Memory B cell (primary cell): Measurements from ENCODE around the gene HES6.
"Not testable (repeated sequence)": the region's sequence is repeated elsewhere in the genome, so short reads cannot be mapped to it uniquely, and the experiment has no call there.

Experiments
- ATAC-seq: fragments of 150-1000 bp; cut with Tn5 transposase; 2 replicates; pipeline ENCODE4 v1.10.0; 2021; ENCODE audit warnings: low read depth, mild to moderate bottlenecking, moderate library complexity
- DNase-seq, 2 donors: peaks; one replicate each; pipeline ENCODE4 v3.0.0; 2022; ENCODE audit warnings: low spot score in 2 of 2
- H3K27ac Mint-ChIP-seq: one replicate; pipeline ENCODE4 v1.8.0; 2022; ENCODE audit warnings: mild to moderate bottlenecking, moderate library complexity, mixed read lengths
- H3K27me3 Mint-ChIP-seq: one replicate; pipeline ENCODE4 v1.8.0; 2022; ENCODE audit warnings: mixed read lengths
- H3K36me3 Mint-ChIP-seq: one replicate; pipeline ENCODE4 v1.8.0; 2022; ENCODE audit warnings: mild to moderate bottlenecking, mixed read lengths
- H3K4me1 Mint-ChIP-seq: one replicate; pipeline ENCODE4 v1.8.0; 2022; ENCODE audit warnings: mixed read lengths
- H3K4me3 Mint-ChIP-seq: one replicate; pipeline ENCODE4 v1.8.0; 2022; ENCODE audit warnings: mild to moderate bottlenecking, moderate library complexity, mixed read lengths
- H3K9me3 Mint-ChIP-seq: one replicate; pipeline ENCODE4 v1.8.0; 2022; ENCODE audit warnings: mixed read lengths

Gene HES6

DNA sequence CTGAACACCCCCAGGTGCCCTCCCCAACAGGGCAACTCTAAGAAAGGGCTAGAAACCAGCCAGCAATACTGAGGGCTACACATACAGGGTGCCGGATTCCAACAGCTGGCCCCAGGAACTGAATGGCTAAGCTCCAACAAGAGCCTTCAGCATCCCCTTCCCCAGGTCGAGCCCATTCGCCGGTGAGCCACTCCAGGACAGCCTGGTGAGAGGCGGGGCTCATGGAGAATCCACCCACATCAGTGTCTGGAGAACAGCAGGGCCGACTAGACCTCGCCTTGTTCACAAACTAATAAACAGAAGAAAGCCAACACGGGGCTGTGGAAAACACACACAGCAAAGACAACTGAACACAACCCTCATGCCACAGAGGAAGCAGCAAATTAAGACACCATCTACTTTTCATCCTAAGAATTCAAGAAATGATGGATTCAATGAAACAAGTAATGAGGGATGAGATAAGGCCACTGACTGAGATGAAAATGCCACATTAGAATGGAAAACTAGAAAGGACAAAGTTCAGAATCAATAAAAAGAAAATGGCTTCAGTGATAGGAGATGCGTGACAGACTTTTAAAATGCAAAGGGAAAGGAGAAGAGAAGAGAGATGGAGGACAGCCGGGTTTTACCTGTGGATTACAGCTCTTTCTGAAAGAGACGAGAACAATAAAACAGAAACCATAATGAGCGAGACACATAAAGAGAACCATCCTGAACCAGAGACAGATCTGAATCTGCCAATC lies 40.4 kb upstream of the HES6 start:
- H3K9me3 Mint-ChIP-seq = no peaks in the 10 kb centered on the region
- no peak overlapping the region for H3K27ac Mint-ChIP-seq
- ATAC-seq = no peak
- no peak overlapping the region for H3K4me3 Mint-ChIP-seq
- H3K27me3 Mint-ChIP-seq = no peaks in the 10 kb centered on the region
- H3K36me3 Mint-ChIP-seq = peaks cover 11% of the 10 kb centered on the region
- peaks cover 29% of the 10 kb centered on the region for H3K4me1 Mint-ChIP-seq
- no peak for DNase-seq

DNA sequence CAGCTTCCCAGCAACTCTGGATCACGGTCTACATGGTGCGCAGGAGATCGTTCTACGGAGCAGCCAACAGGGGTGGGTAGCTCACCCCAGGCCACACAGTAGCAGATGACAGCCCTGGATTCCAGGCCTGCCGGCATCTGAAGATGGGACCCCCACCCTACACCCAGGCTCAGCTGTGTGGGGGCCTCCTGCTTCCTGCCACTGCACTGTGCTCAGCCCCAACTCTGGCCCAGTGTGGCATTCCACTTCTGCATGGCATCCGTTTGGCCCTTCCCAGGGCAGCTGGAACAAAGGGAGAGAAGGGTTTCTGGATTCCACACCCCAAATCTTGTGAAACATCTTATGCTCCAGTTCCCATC lies 39.5 kb upstream of the HES6 start:
- DNase-seq = no peak
- no peak for ATAC-seq
- Mint-ChIP-seq H3K27ac (no peak overlapping the region), H3K9me3 (no peaks in the 10 kb centered on the region), H3K4me3 (no peak overlapping the region), H3K4me1 (peaks cover 27% of the 10 kb centered on the region), H3K36me3 (peaks cover 11% of the 10 kb centered on the region), H3K27me3 (no peaks in the 10 kb centered on the region)

DNA sequence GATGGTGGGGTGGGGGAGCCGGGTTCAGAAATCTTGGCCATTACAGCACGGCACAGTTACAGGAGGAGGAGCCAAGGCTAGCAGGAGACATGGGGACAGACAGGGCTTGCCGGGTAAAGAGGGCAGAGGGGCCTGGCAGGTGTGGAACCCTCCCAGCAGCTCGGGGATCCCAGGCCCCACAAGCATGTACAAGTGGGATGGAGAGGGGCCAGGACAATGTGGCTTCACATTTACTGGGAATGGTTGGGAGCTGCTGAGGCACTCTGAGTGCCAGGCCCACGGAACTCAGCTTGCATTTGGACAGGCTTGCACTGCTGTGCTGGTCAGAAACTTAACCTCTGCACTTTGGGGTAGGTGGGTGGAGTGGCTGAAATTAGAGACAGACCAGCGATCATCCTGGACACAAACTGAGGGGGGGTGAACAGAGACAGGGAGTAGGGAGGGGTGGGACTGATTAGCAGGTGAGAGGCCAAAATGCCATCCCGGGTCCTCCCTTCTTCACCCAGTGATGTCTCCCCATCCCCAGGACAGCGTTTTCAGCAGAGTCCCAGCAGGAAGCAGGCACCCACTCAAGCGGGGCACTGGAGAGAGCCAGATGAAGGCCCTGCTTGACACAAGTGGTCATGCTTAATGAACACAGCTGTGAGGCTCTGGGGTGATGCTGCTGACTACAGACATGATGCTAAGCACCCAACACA lies 38.9 kb upstream of the HES6 start:
- no peaks in the 10 kb centered on the region for H3K9me3 Mint-ChIP-seq
- no peak overlapping the region for H3K27ac Mint-ChIP-seq
- H3K36me3 Mint-ChIP-seq = peaks cover 11% of the 10 kb centered on the region
- no peak overlapping the region for H3K4me3 Mint-ChIP-seq
- DNase-seq = no peak
- H3K27me3 Mint-ChIP-seq = no peaks in the 10 kb centered on the region
- H3K4me1 Mint-ChIP-seq = peaks cover 26% of the 10 kb centered on the region
- no peak for ATAC-seq

DNA sequence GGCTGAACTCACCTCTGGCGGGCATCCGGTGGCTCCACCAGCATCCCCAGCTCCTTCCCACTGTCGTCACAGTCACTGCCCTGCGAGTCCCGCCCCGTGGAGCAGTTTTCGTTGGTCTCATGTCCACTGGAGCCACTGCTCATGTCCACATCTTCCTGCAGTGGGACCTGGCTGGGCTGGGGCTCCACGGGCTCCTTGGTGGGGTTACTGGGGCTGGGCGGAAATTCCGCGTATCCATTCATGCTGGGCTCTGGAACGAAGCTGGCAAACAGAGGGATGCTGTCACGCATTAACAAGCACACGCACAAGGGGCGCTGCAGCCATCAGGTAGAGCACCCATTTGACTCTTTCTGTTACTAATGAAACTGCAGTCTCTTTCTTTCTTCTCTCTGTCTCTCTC lies 37.9 kb upstream of the HES6 start:
- H3K27me3 Mint-ChIP-seq = no peaks in the 10 kb centered on the region
- no peaks in the 10 kb centered on the region for H3K9me3 Mint-ChIP-seq
- ATAC-seq = no peak
- H3K36me3 Mint-ChIP-seq = peaks cover 16% of the 10 kb centered on the region
- no peak overlapping the region for H3K4me3 Mint-ChIP-seq
- peaks cover 16% of the 10 kb centered on the region for H3K4me1 Mint-ChIP-seq
- no peak for DNase-seq
- H3K27ac Mint-ChIP-seq = no peak overlapping the region

DNA sequence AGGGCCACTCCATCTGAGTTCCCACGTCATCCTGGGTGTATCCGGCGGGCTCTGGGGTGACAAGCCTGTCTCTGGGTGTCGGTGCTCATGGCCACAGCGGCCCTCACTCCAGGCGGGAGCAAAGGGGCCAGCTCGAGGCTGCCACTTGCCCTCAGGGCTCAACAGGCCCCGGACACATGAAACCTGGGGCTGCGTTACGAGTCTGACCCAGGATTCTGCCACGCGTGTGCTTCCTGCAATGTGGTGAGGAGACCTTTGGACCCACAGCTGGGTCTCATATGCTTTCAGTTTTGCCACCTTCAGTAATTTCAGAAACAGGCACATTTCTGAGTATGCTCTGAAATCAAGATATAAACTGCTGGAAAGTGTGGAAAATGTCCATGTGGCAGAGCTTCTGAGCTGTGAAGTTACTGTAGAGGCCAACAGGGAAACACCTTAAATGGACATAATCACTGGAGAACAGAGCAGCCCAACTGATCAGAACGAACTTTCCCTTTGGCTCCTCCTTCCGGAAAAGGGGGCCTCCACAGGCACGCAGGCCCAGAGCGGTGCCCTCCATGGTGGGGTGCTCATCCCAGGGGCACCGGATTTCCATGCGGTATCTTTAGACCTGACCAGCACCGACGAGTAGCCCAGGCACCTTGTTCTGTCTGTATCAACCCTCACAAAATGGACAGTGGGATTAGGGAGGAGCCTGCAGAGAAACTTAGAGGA lies 34.5 kb upstream of the HES6 start:
- H3K27ac Mint-ChIP-seq = no peak overlapping the region
- H3K36me3 Mint-ChIP-seq = peaks cover 27% of the 10 kb centered on the region
- ATAC-seq (no peak), DNase-seq (no peak)
- H3K4me1 Mint-ChIP-seq = peaks cover 5% of the 10 kb centered on the region
- no peaks in the 10 kb centered on the region for H3K27me3 Mint-ChIP-seq
- no peaks in the 10 kb centered on the region for H3K9me3 Mint-ChIP-seq
- H3K4me3 Mint-ChIP-seq = no peak overlapping the region

DNA sequence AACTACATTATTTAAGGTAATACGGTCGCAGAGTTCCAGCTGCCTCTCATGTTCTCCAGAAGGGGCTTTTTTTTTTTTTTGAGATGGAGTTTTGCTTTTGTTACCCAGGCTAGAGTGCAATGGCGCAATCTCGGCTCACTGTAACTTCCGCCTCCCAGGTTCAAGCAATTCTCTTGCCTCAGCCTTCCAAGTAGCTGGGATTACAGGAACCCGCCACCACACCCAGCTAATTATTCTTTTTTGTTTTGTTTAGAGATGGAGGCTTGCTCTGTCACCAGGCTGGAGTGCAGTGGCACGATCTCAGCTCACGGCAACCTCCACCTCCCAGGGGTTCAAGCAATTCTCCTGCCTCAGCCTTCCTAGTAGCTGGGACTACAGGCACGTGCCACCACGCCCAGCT lies 33.6 kb upstream of the HES6 start:
- H3K4me1 Mint-ChIP-seq, DNase-seq, ATAC-seq, H3K27ac Mint-ChIP-seq, H3K27me3 Mint-ChIP-seq, H3K4me3 Mint-ChIP-seq, H3K9me3 Mint-ChIP-seq: not testable (repeated sequence)
- peaks cover 27% of the 10 kb centered on the region for H3K36me3 Mint-ChIP-seq

DNA sequence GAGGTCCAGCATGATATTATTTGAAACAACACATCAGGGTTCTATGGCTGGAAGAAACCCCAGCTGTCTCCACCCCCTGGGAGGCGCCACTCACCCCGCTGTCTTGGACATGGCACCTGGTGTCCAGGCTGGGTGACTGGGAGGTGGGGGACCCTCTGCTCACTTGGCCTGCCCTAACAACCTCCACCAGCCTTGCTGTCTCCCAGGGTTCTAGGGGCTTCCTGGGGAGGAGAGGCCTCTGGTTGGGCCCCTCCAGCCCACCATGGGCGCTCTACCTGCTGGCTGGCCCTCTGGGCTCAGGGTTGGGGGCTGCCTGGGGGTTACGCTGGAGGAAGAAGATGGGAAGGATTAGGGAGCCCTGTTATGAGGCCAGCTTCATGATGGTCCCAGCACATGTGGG lies 32.3 kb upstream of the HES6 start:
- ATAC-seq (no peak), DNase-seq (no peak)
- H3K36me3 Mint-ChIP-seq = peaks cover 26% of the 10 kb centered on the region
- H3K27ac Mint-ChIP-seq = no peak overlapping the region
- H3K9me3 Mint-ChIP-seq = no peaks in the 10 kb centered on the region
- H3K4me1 Mint-ChIP-seq = no peaks in the 10 kb centered on the region
- no peaks in the 10 kb centered on the region for H3K27me3 Mint-ChIP-seq
- no peak overlapping the region for H3K4me3 Mint-ChIP-seq

DNA sequence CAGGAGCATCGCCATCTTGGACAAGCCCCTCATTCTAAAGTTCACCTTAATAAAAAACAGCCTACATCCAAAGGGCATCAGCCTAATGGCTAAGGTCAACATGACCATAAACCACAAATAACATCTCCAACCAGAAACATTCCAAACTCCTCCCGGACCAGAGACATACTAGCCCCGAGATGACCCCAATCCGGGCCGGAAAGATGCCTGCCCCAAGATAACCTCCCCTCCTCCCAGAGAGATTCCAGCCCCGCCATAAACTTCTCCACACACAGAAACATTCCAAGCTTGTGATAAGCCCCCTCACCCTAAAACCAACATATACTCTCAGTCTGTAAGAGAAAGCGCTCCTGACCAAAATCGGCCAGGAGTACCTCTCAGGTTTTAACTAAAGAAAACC lies 31.8 kb upstream of the HES6 start:
- not testable (repeated sequence) for ATAC-seq, H3K27ac Mint-ChIP-seq

DNA sequence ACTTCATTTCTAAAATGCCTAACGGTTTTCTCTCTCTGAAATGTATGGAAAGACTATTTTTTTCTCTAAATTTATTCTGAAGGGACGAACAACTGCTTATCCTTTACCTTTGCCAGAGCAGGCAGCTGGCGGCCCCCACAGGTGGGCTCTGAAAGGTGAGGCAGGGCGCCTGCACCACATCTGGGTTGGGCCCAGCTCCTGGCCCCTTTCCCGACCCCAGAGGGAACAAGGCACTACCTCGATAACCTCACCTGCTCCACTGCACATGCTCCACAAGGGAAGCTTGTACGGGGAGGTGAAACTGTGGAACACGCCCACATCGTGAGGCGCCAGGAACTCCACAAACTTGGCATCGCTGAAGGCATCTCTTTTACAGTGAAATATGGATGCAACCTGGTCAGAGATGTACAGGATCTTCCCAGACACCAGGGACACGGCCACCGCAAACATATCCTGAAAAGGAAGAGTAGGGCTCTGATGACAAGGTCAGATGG lies 31.3 kb upstream of the HES6 start:
- Mint-ChIP-seq H3K4me3 (no peak overlapping the region), H3K36me3 (peaks cover 22% of the 10 kb centered on the region), H3K27me3 (no peaks in the 10 kb centered on the region), H3K9me3 (no peaks in the 10 kb centered on the region), H3K4me1 (no peaks in the 10 kb centered on the region), H3K27ac (no peak overlapping the region)
- DNase-seq (no peak), ATAC-seq (no peak)

More for the DNA sequence above, 31.8 kb upstream of the HES6 start:
- not testable (repeated sequence) for H3K4me1 Mint-ChIP-seq, H3K9me3 Mint-ChIP-seq, DNase-seq, H3K4me3 Mint-ChIP-seq, H3K27me3 Mint-ChIP-seq
- H3K36me3 Mint-ChIP-seq = peaks cover 28% of the 10 kb centered on the region

DNA sequence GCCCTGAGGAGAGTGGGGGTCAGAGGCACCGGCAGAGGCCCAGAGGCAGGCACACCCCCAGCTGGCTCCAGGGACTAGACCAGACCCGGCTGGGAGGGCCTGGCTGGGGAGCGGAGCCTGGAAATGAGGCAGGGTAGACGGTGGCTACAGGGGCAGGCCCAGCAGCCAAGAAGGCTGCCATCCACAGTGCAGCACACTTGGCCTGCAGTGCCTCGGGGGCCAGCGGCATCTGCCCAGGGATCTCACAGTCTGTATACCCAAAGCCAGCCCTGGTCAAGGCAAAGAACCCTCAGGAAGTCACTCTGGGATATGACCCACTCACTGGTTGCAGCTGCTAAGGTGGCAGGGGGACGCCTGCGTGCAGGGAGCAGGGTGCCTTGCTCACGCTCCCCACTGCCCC lies 30.8 kb upstream of the HES6 start:
- ATAC-seq (no peak), DNase-seq (no peak)
- H3K27ac Mint-ChIP-seq = no peak overlapping the region
- H3K9me3 Mint-ChIP-seq = no peaks in the 10 kb centered on the region
- no peaks in the 10 kb centered on the region for H3K27me3 Mint-ChIP-seq
- no peak overlapping the region for H3K4me3 Mint-ChIP-seq
- no peaks in the 10 kb centered on the region for H3K4me1 Mint-ChIP-seq
- H3K36me3 Mint-ChIP-seq = peaks cover 22% of the 10 kb centered on the region

DNA sequence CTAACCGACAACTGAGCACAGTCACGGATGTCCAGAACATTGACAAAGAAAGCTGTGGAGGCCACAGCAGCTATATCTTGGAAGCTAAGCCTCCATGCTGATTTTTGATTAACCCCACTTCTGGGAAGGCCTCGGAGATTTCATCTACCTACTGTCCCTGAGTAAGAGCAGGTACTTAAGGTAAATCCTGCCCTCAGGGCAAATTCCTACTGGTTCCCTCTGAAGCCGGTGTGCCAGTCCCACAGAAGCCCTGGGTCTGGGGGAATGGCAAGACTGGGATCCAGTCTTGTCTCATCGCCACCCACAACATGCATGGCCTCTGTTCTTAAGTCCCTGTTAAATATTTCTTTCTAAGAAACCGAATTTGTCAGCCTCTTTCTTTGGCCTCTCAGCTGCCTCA lies 29.9 kb upstream of the HES6 start:
- peaks cover 22% of the 10 kb centered on the region for H3K36me3 Mint-ChIP-seq
- H3K27me3 Mint-ChIP-seq = no peaks in the 10 kb centered on the region
- H3K4me3 Mint-ChIP-seq = no peak overlapping the region
- DNase-seq (no peak), ATAC-seq (no peak)
- no peaks in the 10 kb centered on the region for H3K9me3 Mint-ChIP-seq
- H3K27ac Mint-ChIP-seq = no peak overlapping the region
- no peaks in the 10 kb centered on the region for H3K4me1 Mint-ChIP-seq

DNA sequence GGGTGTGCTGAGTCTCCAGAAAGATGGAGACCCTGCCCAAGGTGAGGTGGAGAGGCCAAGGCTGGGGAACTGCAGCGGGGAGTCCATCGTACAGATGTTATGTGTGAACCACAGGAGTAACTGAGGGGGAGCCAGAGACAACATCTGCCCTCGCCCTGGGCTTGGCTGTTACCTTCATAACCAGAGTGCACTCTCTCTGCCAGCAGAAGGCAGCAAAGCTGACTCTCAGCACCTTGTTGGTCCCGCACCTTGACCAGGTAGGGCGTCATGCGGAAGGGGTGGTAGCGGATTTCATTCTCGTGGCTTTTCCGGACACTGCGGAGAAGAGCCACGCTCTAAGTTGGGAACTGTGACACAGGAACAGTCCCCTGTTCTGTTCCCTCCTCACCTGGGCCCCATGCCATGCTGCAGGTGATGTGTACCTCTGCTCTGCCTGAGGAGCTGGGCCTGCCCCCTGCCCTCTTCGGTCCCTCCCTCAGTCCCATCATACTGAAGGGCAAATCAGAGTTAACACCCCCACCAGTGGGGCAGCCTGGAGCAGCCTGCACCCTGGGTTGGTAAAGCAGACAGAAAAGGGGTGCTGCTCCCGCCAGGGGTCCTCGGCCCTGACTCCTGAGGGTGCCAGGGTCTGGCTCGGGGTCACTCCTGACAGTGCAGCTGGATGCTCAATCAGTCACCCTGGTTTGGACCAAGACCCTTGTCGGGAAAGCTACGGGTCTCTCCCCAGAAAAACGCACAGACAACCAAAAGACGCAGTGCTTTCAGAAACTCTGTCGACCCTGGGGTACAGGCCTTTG lies 28.2 kb upstream of the HES6 start:
- no peak for ATAC-seq
- Mint-ChIP-seq H3K27me3 (no peaks in the 10 kb centered on the region), H3K27ac (peak overlapping the region; percentile 29), H3K4me3 (no peak overlapping the region), H3K4me1 (peaks cover 5% of the 10 kb centered on the region), H3K9me3 (no peaks in the 10 kb centered on the region), H3K36me3 (peaks cover 21% of the 10 kb centered on the region)
- no peak for DNase-seq

DNA sequence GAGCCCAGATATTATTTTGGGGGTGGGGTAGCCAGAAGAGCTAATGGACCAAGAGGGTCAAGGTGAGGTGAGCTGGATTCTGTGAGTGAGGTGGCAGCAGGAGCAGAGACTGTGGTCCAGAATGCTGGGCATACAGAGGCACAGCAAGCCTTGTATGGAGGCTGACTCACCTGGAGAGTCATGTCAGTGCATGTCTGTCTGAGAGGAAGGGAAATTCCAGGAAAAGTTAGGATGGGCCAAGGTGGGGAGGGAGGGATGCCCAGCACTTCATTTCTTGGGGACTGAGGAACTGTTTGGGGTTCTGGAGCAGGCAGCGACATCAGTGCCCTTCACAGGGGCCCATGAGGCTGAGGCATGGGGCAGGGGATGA lies 27.5 kb upstream of the HES6 start:
- Mint-ChIP-seq H3K27ac (peak overlapping the region; percentile 29), H3K27me3 (no peaks in the 10 kb centered on the region), H3K4me3 (no peak overlapping the region), H3K36me3 (peaks cover 15% of the 10 kb centered on the region), H3K9me3 (no peaks in the 10 kb centered on the region), H3K4me1 (peaks cover 5% of the 10 kb centered on the region)
- DNase-seq (no peak), ATAC-seq (no peak)

DNA sequence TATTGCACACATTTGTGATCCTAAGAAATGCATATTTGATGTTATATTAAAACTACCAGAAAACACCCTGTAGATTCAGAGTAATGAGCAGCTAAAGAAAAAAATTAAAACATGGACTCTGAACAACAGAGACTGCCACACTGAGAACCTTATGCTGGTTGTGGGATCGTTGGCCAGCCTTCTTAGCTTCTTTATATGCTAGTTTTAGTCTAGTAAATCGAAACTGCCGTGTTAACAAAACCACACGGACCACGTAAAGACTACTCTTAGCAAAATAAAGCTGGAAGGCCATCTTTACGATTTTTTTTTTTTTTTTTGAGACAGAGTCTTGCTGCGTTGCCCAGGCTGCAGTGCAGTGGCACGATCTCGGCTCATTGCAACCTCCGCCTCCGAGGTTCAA lies 25.8 kb upstream of the HES6 start:
- no peaks in the 10 kb centered on the region for H3K27me3 Mint-ChIP-seq
- H3K27ac Mint-ChIP-seq = no peak overlapping the region
- H3K4me1 Mint-ChIP-seq = peaks cover 5% of the 10 kb centered on the region
- H3K36me3 Mint-ChIP-seq = peaks cover 11% of the 10 kb centered on the region
- DNase-seq (no peak), ATAC-seq (no peak)
- no peaks in the 10 kb centered on the region for H3K9me3 Mint-ChIP-seq
- H3K4me3 Mint-ChIP-seq = no peak overlapping the region
